NCI-H128 (cell line): ENCODE results near the gene ASCC1.
"Not testable (repeated sequence)": the region's sequence is repeated elsewhere in the genome, so short reads cannot be mapped to it uniquely, and the experiment has no call there.

Experiments used
- DNase-seq: peaks from one replicate; lab custom pipeline; 2025; ENCODE audit not compliant: unreplicated experiment; lab: John Stamatoyannopoulos, UW

The ASCC1 gene

GRCh38 chr10:72223743-72224101 lies 7.6 kb upstream of the ASCC1 start:
- DNase-seq, result no peak

GRCh38 chr10:72221278-72221677 lies 5.2 kb upstream of the ASCC1 start:
- DNase-seq, result no peak

- DNase-seq, result no peak
Observed at GRCh38 chr10:72220637-72221036, 4.6 kb upstream of the ASCC1 start.

GRCh38 chr10:72219235-72219814 lies 3.2 kb upstream of the ASCC1 start:
- DNase-seq, result no peak

- no peak for DNase-seq
Observed at GRCh38 chr10:72218726-72219125, 2.6 kb upstream of the ASCC1 start.

GRCh38 chr10:72218325-72218724 lies 2.2 kb upstream of the ASCC1 start:
- no peak for DNase-seq

- DNase-seq, result not testable (repeated sequence)
Observed at GRCh38 chr10:72211832-72212231, 4.2 kb downstream of the ASCC1 start.

- not testable (repeated sequence) for DNase-seq
Observed at GRCh38 chr10:72211381-72211780, 4.7 kb downstream of the ASCC1 start.

GRCh38 chr10:72208526-72208925 lies 7.5 kb downstream of the ASCC1 start:
- not testable (repeated sequence) for DNase-seq

- DNase-seq, result no peak
Observed at GRCh38 chr10:72206511-72207229, 9.4 kb downstream of the ASCC1 start.

- DNase-seq, result no peak
Observed at GRCh38 chr10:72204724-72205123, 11.4 kb downstream of the ASCC1 start.

- no peak for DNase-seq
Observed at GRCh38 chr10:72204296-72204695, 11.8 kb downstream of the ASCC1 start.

- no peak for DNase-seq
Observed at GRCh38 chr10:72201293-72201692, 14.8 kb downstream of the ASCC1 start.

- no peak for DNase-seq
Observed at GRCh38 chr10:72200883-72201282, 15.2 kb downstream of the ASCC1 start.

GRCh38 chr10:72194949-72195348 lies 21.1 kb downstream of the ASCC1 start:
- DNase-seq, result no peak

- no peak for DNase-seq
Observed at GRCh38 chr10:72186982-72187330, 29.1 kb downstream of the ASCC1 start.

- DNase-seq, result no peak
Observed at GRCh38 chr10:72186258-72186981, 29.7 kb downstream of the ASCC1 start.

- no peak for DNase-seq
Observed at GRCh38 chr10:72184156-72184555, 31.9 kb downstream of the ASCC1 start.

GRCh38 chr10:72177454-72177853 lies 38.6 kb downstream of the ASCC1 start:
- no peak for DNase-seq

GRCh38 chr10:72176701-72177100 lies 39.4 kb downstream of the ASCC1 start:
- no peak for DNase-seq

GRCh38 chr10:72175149-72175548 lies 40.9 kb downstream of the ASCC1 start:
- DNase-seq, result no peak

- DNase-seq, result no peak
Observed at GRCh38 chr10:72174297-72174662, 41.8 kb downstream of the ASCC1 start.
